ENCODE measurements around the gene MIF.

Gene MIF

DNA sequence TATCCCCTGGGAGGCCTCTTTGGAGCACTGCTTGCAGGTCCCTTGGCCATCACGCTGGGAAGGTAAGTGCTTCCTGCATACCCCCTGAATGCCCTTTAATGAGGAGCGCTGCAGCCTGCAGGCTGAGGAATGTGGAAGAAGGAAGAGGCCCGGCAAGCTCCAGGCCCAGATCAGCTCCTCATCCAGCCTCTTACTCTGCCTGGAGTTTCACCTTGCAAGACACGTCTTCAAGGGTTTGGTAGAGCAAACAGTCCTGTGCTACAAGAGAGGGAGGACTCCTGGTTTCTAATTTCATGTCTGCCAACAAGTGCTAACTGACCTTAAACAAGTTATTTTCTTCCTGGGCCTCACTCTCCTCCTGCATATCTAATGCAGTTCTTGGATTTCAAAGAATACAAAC is 25.6 kb upstream of the MIF start:
- Histone ChIP-seq H3K27ac (no peak overlapping the region), H3K4me3 (ENCODE audit: low read depth, low read length) (no peak overlapping the region), H3K27me3 (replicated peaks) (no peaks in the 10 kb centered on the region), H3K36me3 (replicated peaks) (no peaks in the 10 kb centered on the region)
- in situ Hi-C loops (cut with HindIII; ENCODE audit: low pct_ligation_motif_present, low sequenced_read_pairs): no loop called here
- TF ChIP-seq, protein P1, sequence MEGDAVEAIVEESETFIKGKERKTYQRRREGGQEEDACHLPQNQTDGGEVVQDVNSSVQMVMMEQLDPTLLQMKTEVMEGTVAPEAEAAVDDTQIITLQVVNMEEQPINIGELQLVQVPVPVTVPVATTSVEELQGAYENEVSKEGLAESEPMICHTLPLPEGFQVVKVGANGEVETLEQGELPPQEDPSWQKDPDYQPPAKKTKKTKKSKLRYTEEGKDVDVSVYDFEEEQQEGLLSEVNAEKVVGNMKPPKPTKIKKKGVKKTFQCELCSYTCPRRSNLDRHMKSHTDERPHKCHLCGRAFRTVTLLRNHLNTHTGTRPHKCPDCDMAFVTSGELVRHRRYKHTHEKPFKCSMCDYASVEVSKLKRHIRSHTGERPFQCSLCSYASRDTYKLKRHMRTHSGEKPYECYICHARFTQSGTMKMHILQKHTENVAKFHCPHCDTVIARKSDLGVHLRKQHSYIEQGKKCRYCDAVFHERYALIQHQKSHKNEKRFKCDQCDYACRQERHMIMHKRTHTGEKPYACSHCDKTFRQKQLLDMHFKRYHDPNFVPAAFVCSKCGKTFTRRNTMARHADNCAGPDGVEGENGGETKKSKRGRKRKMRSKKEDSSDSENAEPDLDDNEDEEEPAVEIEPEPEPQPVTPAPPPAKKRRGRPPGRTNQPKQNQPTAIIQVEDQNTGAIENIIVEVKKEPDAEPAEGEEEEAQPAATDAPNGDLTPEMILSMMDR (IDR thresholded peaks at IDR 0.05; ENCODE audit: low read depth, low read length, missing control alignments): no peak
- DNase-seq: no peak

DNA sequence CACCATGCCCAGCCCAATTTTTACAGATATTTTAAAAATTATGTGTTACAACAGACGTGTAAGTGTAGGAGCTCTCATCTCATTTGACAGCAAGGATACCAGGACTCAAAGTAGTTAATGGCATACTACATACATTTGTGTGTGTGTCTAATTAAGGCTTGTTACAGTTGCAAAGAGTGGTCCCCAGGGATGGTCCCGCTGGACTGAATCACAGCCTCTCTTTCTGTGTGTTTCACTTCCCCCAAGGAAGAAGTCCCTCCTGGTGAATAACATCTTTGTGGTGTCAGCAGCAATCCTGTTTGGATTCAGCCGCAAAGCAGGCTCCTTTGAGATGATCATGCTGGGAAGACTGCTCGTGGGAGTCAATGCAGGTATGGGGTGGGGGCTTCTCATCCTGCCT is 19.3 kb upstream of the MIF start:
- in situ Hi-C loops (cut with HindIII; ENCODE audit: low pct_ligation_motif_present, low sequenced_read_pairs): no loop called here
- H3K27me3 ChIP-seq (replicated peaks): no peaks in the 10 kb centered on the region
- TF ChIP-seq, protein P1 (IDR thresholded peaks at IDR 0.05; ENCODE audit: low read depth, low read length, missing control alignments): no peak
- no peaks in the 10 kb centered on the region for H3K36me3 ChIP-seq (replicated peaks)
- H3K27ac ChIP-seq: no peak overlapping the region
- DNase-seq: no peak
- no peak overlapping the region for H3K4me3 ChIP-seq (ENCODE audit: low read depth, low read length)

- no peak overlapping the region for H3K4me3 ChIP-seq (ENCODE audit: low read depth, low read length)
- H3K27ac ChIP-seq: no peak overlapping the region
- H3K27me3 ChIP-seq (replicated peaks): no peaks in the 10 kb centered on the region
- TF ChIP-seq, protein P1 (IDR thresholded peaks at IDR 0.05; ENCODE audit: low read depth, low read length, missing control alignments): no peak
- H3K36me3 ChIP-seq (replicated peaks): no peaks in the 10 kb centered on the region
- in situ Hi-C loops (cut with HindIII; ENCODE audit: low pct_ligation_motif_present, low sequenced_read_pairs): no loop called here
- DNase-seq: no peak
Measured at GRCh38 chr22:23875801-23876200, 18.4 kb upstream of the MIF start.

DNA sequence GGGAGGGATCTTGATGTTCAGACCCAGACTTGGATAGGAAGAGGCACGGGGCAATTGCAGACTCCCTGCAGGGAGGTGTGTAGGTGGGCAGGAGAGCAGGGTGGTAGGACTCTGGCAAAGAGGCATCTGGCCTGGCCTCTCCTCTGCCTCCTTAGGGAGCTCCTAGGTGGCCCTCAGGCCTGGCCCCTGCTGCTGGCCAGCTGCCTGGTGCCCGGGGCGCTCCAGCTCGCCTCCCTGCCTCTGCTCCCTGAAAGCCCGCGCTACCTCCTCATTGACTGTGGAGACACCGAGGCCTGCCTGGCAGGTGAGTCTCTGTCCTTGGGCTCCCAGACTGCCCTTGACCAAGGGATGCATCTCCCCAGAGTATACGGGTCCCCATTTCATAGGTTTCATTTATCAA is 16.6 kb upstream of the MIF start:
- in situ Hi-C loops (cut with HindIII; ENCODE audit: low pct_ligation_motif_present, low sequenced_read_pairs): no loop called here
- no peaks in the 10 kb centered on the region for H3K27me3 ChIP-seq (replicated peaks)

DNA sequence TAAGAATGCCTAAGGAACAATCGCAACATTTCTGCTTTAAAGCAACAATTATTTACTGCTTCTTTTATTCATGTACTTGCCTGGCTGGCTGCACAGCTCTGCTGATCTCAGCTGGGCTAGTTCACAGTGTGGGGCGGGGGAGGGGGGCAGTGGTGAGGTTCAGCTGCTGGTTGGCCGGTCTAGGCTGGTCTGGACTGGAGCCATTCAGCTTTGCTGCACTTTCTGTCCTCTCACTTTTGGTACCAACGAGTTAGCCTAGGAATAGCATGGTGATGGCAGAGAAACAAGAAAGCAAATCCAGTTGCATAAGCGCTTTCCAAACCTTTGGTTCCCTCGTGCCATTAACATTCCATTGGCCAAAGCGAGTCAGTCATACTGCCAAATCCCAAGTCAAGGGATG is 16.0 kb upstream of the MIF start:
- DNase-seq: no peak
- TF ChIP-seq, protein P1 (IDR thresholded peaks at IDR 0.05; ENCODE audit: low read depth, low read length, missing control alignments): no peak
- no peak overlapping the region for H3K4me3 ChIP-seq (ENCODE audit: low read depth, low read length)
- H3K27me3 ChIP-seq (replicated peaks): no peaks in the 10 kb centered on the region
- H3K27ac ChIP-seq: no peak overlapping the region
- in situ Hi-C loops (cut with HindIII; ENCODE audit: low pct_ligation_motif_present, low sequenced_read_pairs): no loop called here
- no peaks in the 10 kb centered on the region for H3K36me3 ChIP-seq (replicated peaks)

More for the DNA sequence above, 16.6 kb upstream of the MIF start:
- Histone ChIP-seq H3K36me3 (replicated peaks) (no peaks in the 10 kb centered on the region), H3K4me3 (ENCODE audit: low read depth, low read length) (no peak overlapping the region), H3K27ac (no peak overlapping the region)
- TF ChIP-seq, protein P1 (IDR thresholded peaks at IDR 0.05; ENCODE audit: low read depth, low read length, missing control alignments): no peak
- DNase-seq: no peak

DNA sequence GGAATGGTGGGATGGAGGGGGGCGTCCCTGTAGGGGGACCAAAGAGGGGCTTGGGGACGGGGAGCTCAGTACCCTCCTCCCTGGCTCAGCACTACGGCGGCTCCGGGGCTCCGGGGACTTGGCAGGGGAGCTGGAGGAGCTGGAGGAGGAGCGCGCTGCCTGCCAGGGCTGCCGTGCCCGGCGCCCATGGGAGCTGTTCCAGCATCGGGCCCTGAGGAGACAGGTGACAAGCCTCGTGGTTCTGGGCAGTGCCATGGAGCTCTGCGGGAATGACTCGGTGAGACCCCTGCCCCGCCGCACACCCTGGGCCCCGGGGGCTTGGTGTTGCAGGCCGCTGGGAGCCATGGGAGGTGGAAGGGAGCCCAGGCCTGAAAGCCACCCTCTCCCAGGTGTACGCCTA is 11.8 kb upstream of the MIF start:
- in situ Hi-C loops (cut with HindIII; ENCODE audit: low pct_ligation_motif_present, low sequenced_read_pairs): no loop called here
- TF ChIP-seq, protein P1 (IDR thresholded peaks at IDR 0.05; ENCODE audit: low read depth, low read length, missing control alignments): no peak
- no peak for DNase-seq

More for the DNA sequence above, 11.8 kb upstream of the MIF start:
- H3K4me3 ChIP-seq (ENCODE audit: low read depth, low read length): no peak overlapping the region
- no peaks in the 10 kb centered on the region for H3K27me3 ChIP-seq (replicated peaks)
- no peaks in the 10 kb centered on the region for H3K36me3 ChIP-seq (replicated peaks)
- no peak overlapping the region for H3K27ac ChIP-seq

Measured in brain microvascular endothelial cell (primary cell).